Hepatocyte (in vitro differentiated cells): ENCODE results near the gene AKNAD1. TPM values are rescaled to one million over a fixed set of nuclear protein-coding genes. Genes with fewer than 3 reads are reported as not detected.

Experiments used
- DNase-seq: peaks from one replicate; pipeline ENCODE4 v3.0.0-alpha.2; 2016; ENCODE audit warnings: low spot score
- H2AFZ ChIP-seq: fragments of 200-600 bp; sonication (generic); 2 replicates; pipeline ENCODE4 v1.6.0; 2016; ENCODE audit warnings: antibody characterized with exemption, mild to moderate bottlenecking
- H3K27ac ChIP-seq: fragments of 200-600 bp; sonication (generic); 2 replicates; pipeline ENCODE4 v1.5.1; 2016; ENCODE audit warnings: mild to moderate bottlenecking
- H3K27me3 ChIP-seq: fragments of 200-600 bp; sonication (generic); 2 replicates; pipeline ENCODE4 v1.6.1; 2016
- H3K36me3 ChIP-seq: fragments of 200-600 bp; sonication (generic); replicated peaks from 2 replicates; pipeline ENCODE4 v1.5.1; 2016; ENCODE audit warnings: low read depth; ENCODE audit not compliant: insufficient read depth
- H3K4me1 ChIP-seq: fragments of 200-600 bp; sonication (generic); 2 replicates; pipeline ENCODE4 v1.5.1; 2016; ENCODE audit warnings: mild to moderate bottlenecking, moderate library complexity; ENCODE audit not compliant: insufficient read depth
- H3K4me2 ChIP-seq: fragments of 200-600 bp; sonication (generic); 2 replicates; pipeline ENCODE4 v1.6.0; 2016
- H3K4me3 ChIP-seq: fragments of 200-600 bp; sonication (generic); 2 replicates; pipeline ENCODE4 v1.5.1; 2016; ENCODE audit warnings: mild to moderate bottlenecking
- H3K79me2 ChIP-seq: fragments of 200-600 bp; sonication (generic); 2 replicates; pipeline ENCODE4 v1.6.0; 2017; ENCODE audit warnings: mild to moderate bottlenecking
- H3K9me2 ChIP-seq: fragments of 200-600 bp; sonication (generic); replicated peaks from 2 replicates; pipeline ENCODE4 v1.6.0; 2017; ENCODE audit warnings: mild to moderate bottlenecking; ENCODE audit not compliant: insufficient read depth
- H3K9me3 ChIP-seq: fragments of 200-600 bp; sonication (generic); 2 replicates; pipeline ENCODE4 v1.5.1; 2016; ENCODE audit warnings: low read depth, mild to moderate bottlenecking
- H4K20me1 ChIP-seq: fragments of 200-600 bp; sonication (generic); 2 replicates; pipeline ENCODE4 v1.6.0; 2016; ENCODE audit warnings: mild to moderate bottlenecking; ENCODE audit not compliant: insufficient read depth, poor library complexity, severe bottlenecking
- EZH2 ChIP-seq: fragments of 200-600 bp; sonication (generic); IDR thresholded peaks from 2 replicates; pipeline ENCODE4 v1.6.1; 2016; ENCODE audit warnings: antibody characterized with exemption, mild to moderate bottlenecking, borderline replicate concordance
- EZH2phosphoT487 ChIP-seq: fragments of 200-600 bp; sonication (generic); IDR thresholded peaks from one replicate; pipeline ENCODE4 v1.6.1; 2018; ENCODE audit warnings: antibody characterized with exemption, mild to moderate bottlenecking, low read depth, moderate library complexity; ENCODE audit not compliant: unreplicated experiment, severe bottlenecking
- WGBS: methylation state at CpG from one replicate; pipeline ENCODE4 v1.1.6; 2016; ENCODE audit warnings: low lambda C conversion rate; ENCODE audit errors: missing lambda C conversion rate; 5-methylcytosine and 5-hydroxymethylcytosine counted together
- polyA plus RNA-seq: library from polyadenylated mRNA; unstranded; fragments of >200 nt; fragmentation: Nextera tagmentation; extraction: Ambion mirVana; gene quantifications from 2 replicates; pipeline ENCODE4 v1.2.1, GENCODE V29; 2016
- total RNA-seq: library from RNA; depleted of rRNA; stranded (reverse); fragments of >200 nt; gene quantifications from 2 replicates; pipeline ENCODE4 v1.2.3, GENCODE V29; 2014
- TF ChIP-seq, protein P1 (sequence below): fragments of 200-600 bp; sonication (generic); IDR thresholded peaks from 2 replicates; pipeline ENCODE4 v1.5.1; 2016; ENCODE audit warnings: antibody characterized with exemption, mild to moderate bottlenecking; ENCODE audit not compliant: poor library complexity

Gene AKNAD1
- total and polyA plus RNA-seq, 2 experiments from 2014 or later: 0.80 TPM; not detected in 1

DNA sequence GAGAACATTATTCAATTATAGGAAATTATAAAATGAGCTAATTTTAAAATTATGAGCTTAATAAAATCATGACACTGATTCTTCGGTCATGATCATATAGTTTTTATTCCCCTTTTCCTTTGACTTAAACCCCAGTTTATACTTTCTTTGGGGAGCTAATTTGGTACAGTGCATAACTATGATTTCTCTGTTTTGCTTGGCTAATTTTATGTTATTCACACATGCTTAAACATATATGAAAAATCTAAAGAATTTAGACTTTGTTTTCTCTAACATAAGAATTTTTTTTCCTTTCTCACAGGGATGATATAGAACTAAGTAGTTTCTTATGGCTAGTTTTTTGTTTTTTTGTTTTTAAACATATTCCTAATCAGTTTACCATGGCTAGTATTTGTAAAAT, 57.9 kb downstream of the AKNAD1 start:
- 93% methylated on average over 1 of the region's 1 CpG for WGBS
- H3K4me3 ChIP-seq: no peak overlapping the region

GRCh38 chr1:108792420-108792819, 64.5 kb downstream of the AKNAD1 start:
- no peak for DNase-seq
- WGBS: 96% methylated on average over 2 of the region's 2 CpGs
- no peak overlapping the region for H3K4me2 ChIP-seq
- H3K27ac ChIP-seq: no peak overlapping the region
- no peaks in the 10 kb centered on the region for H3K79me2 ChIP-seq
- no peaks in the 10 kb centered on the region for H3K27me3 ChIP-seq
- H3K4me3 ChIP-seq: no peak overlapping the region
- TF ChIP-seq EZH2phosphoT487 (no peak), EZH2 (no peak)
- TF ChIP-seq, protein P1, sequence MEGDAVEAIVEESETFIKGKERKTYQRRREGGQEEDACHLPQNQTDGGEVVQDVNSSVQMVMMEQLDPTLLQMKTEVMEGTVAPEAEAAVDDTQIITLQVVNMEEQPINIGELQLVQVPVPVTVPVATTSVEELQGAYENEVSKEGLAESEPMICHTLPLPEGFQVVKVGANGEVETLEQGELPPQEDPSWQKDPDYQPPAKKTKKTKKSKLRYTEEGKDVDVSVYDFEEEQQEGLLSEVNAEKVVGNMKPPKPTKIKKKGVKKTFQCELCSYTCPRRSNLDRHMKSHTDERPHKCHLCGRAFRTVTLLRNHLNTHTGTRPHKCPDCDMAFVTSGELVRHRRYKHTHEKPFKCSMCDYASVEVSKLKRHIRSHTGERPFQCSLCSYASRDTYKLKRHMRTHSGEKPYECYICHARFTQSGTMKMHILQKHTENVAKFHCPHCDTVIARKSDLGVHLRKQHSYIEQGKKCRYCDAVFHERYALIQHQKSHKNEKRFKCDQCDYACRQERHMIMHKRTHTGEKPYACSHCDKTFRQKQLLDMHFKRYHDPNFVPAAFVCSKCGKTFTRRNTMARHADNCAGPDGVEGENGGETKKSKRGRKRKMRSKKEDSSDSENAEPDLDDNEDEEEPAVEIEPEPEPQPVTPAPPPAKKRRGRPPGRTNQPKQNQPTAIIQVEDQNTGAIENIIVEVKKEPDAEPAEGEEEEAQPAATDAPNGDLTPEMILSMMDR: no peak
- no peaks in the 10 kb centered on the region for H3K9me2 ChIP-seq
- H2AFZ ChIP-seq: no peak overlapping the region
- no peaks in the 10 kb centered on the region for H3K4me1 ChIP-seq
- no peaks in the 10 kb centered on the region for H3K36me3 ChIP-seq
- peaks cover 14% of the 10 kb centered on the region for H3K9me3 ChIP-seq
- H4K20me1 ChIP-seq: no peaks in the 10 kb centered on the region

More for the DNA sequence above, 57.9 kb downstream of the AKNAD1 start:
- Histone ChIP-seq H3K27me3 (no peaks in the 10 kb centered on the region), H3K36me3 (no peaks in the 10 kb centered on the region), H3K9me2 (no peaks in the 10 kb centered on the region), H2AFZ (no peak overlapping the region), H3K4me2 (no peak overlapping the region), H3K9me3 (no peaks in the 10 kb centered on the region), H3K27ac (no peak overlapping the region), H3K79me2 (no peaks in the 10 kb centered on the region), H4K20me1 (no peaks in the 10 kb centered on the region), H3K4me1 (no peaks in the 10 kb centered on the region)
- DNase-seq: no peak
- TF ChIP-seq, protein P1: no peak

DNA sequence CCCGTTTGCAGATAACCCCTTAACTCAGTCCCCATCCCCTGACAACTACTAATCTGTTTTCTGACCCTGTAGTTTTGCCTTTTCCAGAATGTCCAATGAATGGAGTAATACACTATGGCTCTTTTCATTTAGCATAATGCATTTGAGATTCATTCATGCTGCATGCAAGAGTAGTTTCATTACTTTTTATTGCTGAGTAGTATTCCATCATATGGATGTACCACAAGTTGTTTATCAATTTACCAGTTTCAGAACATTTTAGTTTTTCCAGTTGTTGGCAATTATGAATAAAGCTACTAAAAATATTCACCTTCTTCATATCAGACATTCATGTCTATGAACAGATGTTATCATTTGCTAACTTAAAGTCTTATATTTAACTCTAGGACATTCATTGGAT, 65.1 kb downstream of the AKNAD1 start:
- Histone ChIP-seq H3K9me3 (peaks cover 14% of the 10 kb centered on the region), H3K9me2 (no peaks in the 10 kb centered on the region), H3K79me2 (no peaks in the 10 kb centered on the region), H3K4me2 (no peak overlapping the region), H3K27me3 (no peaks in the 10 kb centered on the region), H4K20me1 (no peaks in the 10 kb centered on the region), H3K4me3 (no peak overlapping the region), H2AFZ (no peak overlapping the region), H3K36me3 (no peaks in the 10 kb centered on the region), H3K4me1 (no peaks in the 10 kb centered on the region), H3K27ac (no peak overlapping the region)
- 97% methylated on average over 1 of the region's 1 CpG for WGBS
- TF ChIP-seq EZH2phosphoT487 (no peak), EZH2 (no peak)
- TF ChIP-seq, protein P1: no peak
- DNase-seq: no peak

- H3K36me3 ChIP-seq: no peaks in the 10 kb centered on the region
Observed at GRCh38 chr1:108785880-108786279, 71.0 kb downstream of the AKNAD1 start.

More at GRCh38 chr1:108785880-108786279, 71.0 kb downstream of the AKNAD1 start:
- WGBS: 100% methylated on average over 2 of the region's 2 CpGs
- Histone ChIP-seq H3K79me2 (no peaks in the 10 kb centered on the region), H4K20me1 (no peaks in the 10 kb centered on the region), H3K4me3 (no peak overlapping the region), H3K27me3 (no peaks in the 10 kb centered on the region), H3K9me2 (no peaks in the 10 kb centered on the region), H3K4me1 (no peaks in the 10 kb centered on the region), H2AFZ (no peak overlapping the region), H3K9me3 (peaks cover 10% of the 10 kb centered on the region), H3K4me2 (no peak overlapping the region), H3K27ac (no peak overlapping the region)
- DNase-seq: no peak
- no peak for TF ChIP-seq EZH2
- TF ChIP-seq, protein P1: no peak
- TF ChIP-seq EZH2phosphoT487: no peak
